IMR-90 (cell line): ENCODE data around the gene GPR35. TPM values are rescaled to one million over a fixed set of nuclear protein-coding genes. Genes with fewer than 3 reads are reported as not detected.

Experiments used
- ATAC-seq: fragments of 200-7000 bp; cut with Tn5 transposase; 2 replicates; pipeline ENCODE4 v1.9.1; 2020; ENCODE audit warnings: low read depth, mild to moderate bottlenecking, moderate library complexity
- BruUV-seq: library from RNA; stranded (reverse); fragments of 400-500 nt; replicated peaks from 2 replicates; lab custom pipeline; 2021; lab: Mats Ljungman, UMichigan
- CTCF ChIA-PET: fragments of 300-600 bp; formaldehyde crosslinking; extraction: SDS; loops from one replicate; lab custom pipeline; 2021; ENCODE audit warnings: antibody characterized with exemption; lab: Yijun Ruan, JAX
- POLR2A ChIA-PET: fragments of 300-600 bp; sonication (Branson Sonifier 250); formaldehyde crosslinking; loops from one replicate; lab custom pipeline; 2022; ENCODE audit warnings: antibody characterized with exemption; ENCODE audit not compliant: unreplicated experiment; lab: Charles Lee
- DNase-seq: peaks from one replicate; pipeline ENCODE4 v3.0.0; 2013
- H2AFZ ChIP-seq: replicated peaks from 2 replicates; pipeline ENCODE3; 2013; ENCODE audit warnings: low read length, mild to moderate bottlenecking; ENCODE audit not compliant: poor library complexity
- H2AK5ac ChIP-seq: 2 replicates; pipeline ENCODE4 v1.6.1; 2013; ENCODE audit warnings: low read depth, low read length, inconsistent platforms
- H2AK9ac ChIP-seq: replicated peaks from 2 replicates; pipeline ENCODE3; 2013; ENCODE audit warnings: mild to moderate bottlenecking, low read depth, low read length, moderate library complexity; ENCODE audit not compliant: poor library complexity
- H2BK120ac ChIP-seq: 2 replicates; pipeline ENCODE4 v1.6.1; 2013; ENCODE audit warnings: low read depth, low read length, inconsistent platforms
- H2BK15ac ChIP-seq: 3 replicates; pipeline ENCODE4 v1.6.1; 2013; ENCODE audit warnings: low read depth, low read length, inconsistent platforms
- H2BK20ac ChIP-seq: 2 replicates; pipeline ENCODE4 v1.6.1; 2013; ENCODE audit warnings: low read depth, mild to moderate bottlenecking, inconsistent platforms, low read length, moderate library complexity
- H2BK5ac ChIP-seq: 2 replicates; pipeline ENCODE4 v1.6.1; 2013; ENCODE audit warnings: mild to moderate bottlenecking, low read depth, low read length, inconsistent platforms; ENCODE audit not compliant: poor library complexity, severe bottlenecking
- H3K14ac ChIP-seq: replicated peaks from 2 replicates; pipeline ENCODE4 v1.6.1; 2013; ENCODE audit warnings: low read depth, low read length, inconsistent platforms
- H3K18ac ChIP-seq: 2 replicates; pipeline ENCODE4 v1.6.1; 2013; ENCODE audit warnings: low read depth, low read length, control low read depth
- H3K23ac ChIP-seq: 2 replicates; pipeline ENCODE4 v1.6.1; 2013; ENCODE audit warnings: low read depth, low read length, inconsistent platforms
- H3K27ac ChIP-seq: 2 replicates; pipeline ENCODE4 v1.5.1; 2013; ENCODE audit warnings: mild to moderate bottlenecking, control low read depth, low read length; ENCODE audit not compliant: insufficient read depth
- H3K27me3 ChIP-seq: 2 replicates; pipeline ENCODE4 v1.6.1; 2013; ENCODE audit warnings: low read length; ENCODE audit not compliant: control insufficient read depth, insufficient read depth
- H3K36me3 ChIP-seq: 2 replicates; pipeline ENCODE4 v1.6.1; 2013; ENCODE audit warnings: low read length, mixed read lengths; ENCODE audit not compliant: control insufficient read depth, insufficient read depth
- H3K4ac ChIP-seq: 2 replicates; pipeline ENCODE4 v1.6.1; 2013; ENCODE audit warnings: low read depth, low read length, inconsistent platforms
- H3K4me1 ChIP-seq: 2 replicates; pipeline ENCODE4 v1.6.1; 2013; ENCODE audit warnings: low read length, mixed read lengths; ENCODE audit not compliant: control insufficient read depth, insufficient read depth
- H3K4me2 ChIP-seq: 2 replicates; pipeline ENCODE4 v1.6.1; 2013; ENCODE audit warnings: low read depth, mild to moderate bottlenecking, control low read depth, low read length, moderate library complexity
- H3K4me3 ChIP-seq: 2 replicates; pipeline ENCODE4 v1.5.1; 2013; ENCODE audit warnings: low read depth, mild to moderate bottlenecking, control low read depth, low read length, moderate library complexity; ENCODE audit not compliant: insufficient read depth
- H3K56ac ChIP-seq: 2 replicates; pipeline ENCODE4 v1.6.1; 2013; ENCODE audit warnings: low read length, inconsistent platforms; ENCODE audit not compliant: insufficient read depth; ENCODE audit errors: extremely low read depth
- H3K79me1 ChIP-seq, 2 experiments: 2 replicates each; pipeline ENCODE4 v1.6.1; 2013; ENCODE audit warnings: low read length in 2 of 2, inconsistent platforms in 1 of 2, low read depth in 1 of 2
- H3K9ac ChIP-seq: 2 replicates; pipeline ENCODE4 v1.6.1; 2013; ENCODE audit warnings: low read depth, low read length, control low read depth
- H3K9me1 ChIP-seq: 2 replicates; pipeline ENCODE4 v1.6.1; 2013; ENCODE audit warnings: low read length, inconsistent platforms; ENCODE audit not compliant: insufficient read depth
- H3K9me3 ChIP-seq: 2 replicates; pipeline ENCODE4 v1.6.1; 2013; ENCODE audit warnings: low read length; ENCODE audit not compliant: control insufficient read depth, insufficient read depth
- H4K20me1 ChIP-seq: 2 replicates; pipeline ENCODE4 v1.6.1; 2013; ENCODE audit warnings: low read length, inconsistent platforms; ENCODE audit not compliant: insufficient read depth
- H4K5ac ChIP-seq: 2 replicates; pipeline ENCODE4 v1.6.1; 2013; ENCODE audit warnings: mild to moderate bottlenecking, low read depth, low read length, control low read depth
- H4K8ac ChIP-seq, 2 experiments: 2 replicates each; pipeline ENCODE4 v1.6.1; 2013; ENCODE audit warnings: low read depth in 2 of 2, low read length in 2 of 2, control low read depth in 1 of 2, inconsistent platforms in 1 of 2
- H4K91ac ChIP-seq: 2 replicates; pipeline ENCODE4 v1.6.1; 2013; ENCODE audit warnings: low read depth, low read length, inconsistent platforms; ENCODE audit not compliant: insufficient read depth
- BHLHE40 ChIP-seq: fragments of 150-350 bp; IDR thresholded peaks from 2 replicates; pipeline ENCODE4 v1.6.1; 2016; ENCODE audit warnings: mild to moderate bottlenecking, low read depth, low read length
- CEBPB ChIP-seq: IDR thresholded peaks from 2 replicates; pipeline ENCODE4 v1.6.1; 2012; ENCODE audit warnings: low read depth, low read length, improper control_type of control experiment
- CHD1 ChIP-seq: IDR thresholded peaks from 2 replicates; pipeline ENCODE4 v1.6.1; 2012; ENCODE audit warnings: low read depth, low read length, improper control_type of control experiment
- CTCF ChIP-seq: conservative IDR thresholded peaks from 2 replicates; pipeline ENCODE4 v1.5.1; 2012; ENCODE audit warnings: mild to moderate bottlenecking, low read depth, low read length, improper control_type of control experiment
- ELK1 ChIP-seq: fragments of 150-350 bp; IDR thresholded peaks from 2 replicates; pipeline ENCODE4 v1.6.1; 2016; ENCODE audit warnings: low read depth, mild to moderate bottlenecking, low read length, moderate library complexity, borderline replicate concordance
- FOS ChIP-seq: fragments of 150-350 bp; IDR thresholded peaks from 2 replicates; pipeline ENCODE4 v1.6.1; 2016; ENCODE audit warnings: low read depth, low read length
- MAFK ChIP-seq: IDR thresholded peaks from 2 replicates; pipeline ENCODE4 v1.6.1; 2012; ENCODE audit warnings: low read depth, low read length, improper control_type of control experiment
- MAZ ChIP-seq: IDR thresholded peaks from 2 replicates; pipeline ENCODE4 v1.6.1; 2012; ENCODE audit warnings: low read depth, mild to moderate bottlenecking, low read length, improper control_type of control experiment, moderate library complexity, borderline replicate concordance
- MXI1 ChIP-seq: IDR thresholded peaks from 2 replicates; pipeline ENCODE4 v1.6.1; 2012; ENCODE audit warnings: low read depth, mild to moderate bottlenecking, low read length, moderate library complexity, borderline replicate concordance
- NFE2L2 ChIP-seq: fragments of 150-350 bp; IDR thresholded peaks from 2 replicates; pipeline ENCODE4 v1.6.1; 2016; ENCODE audit warnings: low read depth, mild to moderate bottlenecking, low read length
- POLR2A ChIP-seq: IDR thresholded peaks from 2 replicates; pipeline ENCODE4 v1.6.1; 2012; ENCODE audit warnings: mild to moderate bottlenecking, low read depth, low read length
- RAD21 ChIP-seq: IDR thresholded peaks from 2 replicates; pipeline ENCODE4 v1.6.1; 2012; ENCODE audit warnings: low read length, improper control_type of control experiment
- RCOR1 ChIP-seq: IDR thresholded peaks from 2 replicates; pipeline ENCODE4 v1.6.1; 2012; ENCODE audit warnings: mild to moderate bottlenecking, low read length, improper control_type of control experiment; ENCODE audit not compliant: insufficient replicate concordance
- RFX5 ChIP-seq: IDR thresholded peaks from 2 replicates; pipeline ENCODE4 v1.8.0; 2012; ENCODE audit warnings: low read depth, mild to moderate bottlenecking, low read length, moderate library complexity
- SMC3 ChIP-seq: fragments of 150-350 bp; IDR thresholded peaks from 2 replicates; pipeline ENCODE4 v1.6.1; 2016; ENCODE audit warnings: low read depth, mild to moderate bottlenecking, antibody characterized with exemption, low read length, moderate library complexity
- USF2 ChIP-seq: fragments of 150-350 bp; IDR thresholded peaks from 2 replicates; pipeline ENCODE4 v1.6.1; 2017; ENCODE audit warnings: mild to moderate bottlenecking, antibody characterized with exemption, low read length, low read depth
- WGBS, 2 experiments: methylation state at CpG; one replicate each; pipeline versions ENCODE4 v1.1.5 to v1.1.7; 2013; ENCODE audit warnings: missing lambda C conversion rate in 2 of 2; ENCODE audit not compliant: insufficient read length in 1 of 2; ENCODE audit errors: extremely low coverage in 2 of 2; 5-methylcytosine and 5-hydroxymethylcytosine counted together
- dilution Hi-C: fragments of 300-500 bp; cut with HindIII; formaldehyde crosslinking; loops from one replicate; pipeline ENCODE4 v1.14.3; 2018; ENCODE audit warnings: low sequenced_read_pairs; ENCODE audit not compliant: unreplicated experiment
- in situ Hi-C: fragments of 300-500 bp; cut with MboI; formaldehyde crosslinking; loops from 3 replicates; pipeline ENCODE4 v1.14.3; 2019; ENCODE audit warnings: low sequenced_read_pairs, inconsistent platforms, mixed read lengths
- intact Hi-C: fragments of 100-400 bp; cut with micrococcal nuclease; formaldehyde crosslinking; loops from 2 replicates; pipeline ENCODE4 v1.10.0; 2022
- polyA plus RNA-seq, 3 experiments: library from polyadenylated mRNA; depleted of rRNA; stranded (reverse); fragments of >200 nt; gene quantifications; 2 replicates each; pipeline ENCODE4 v1.2.3, GENCODE V29; 2012; ENCODE audit warnings: low replicate concordance in 1 of 3
- total RNA-seq: library from RNA; depleted of rRNA; stranded (reverse); fragments of >200 nt; gene quantifications from 2 replicates; pipeline ENCODE4 v1.2.3, GENCODE V29; 2012

Gene GPR35
- total and polyA plus RNA-seq, 2 of the 4 experiments (the other 2 are of a cell fraction), result 0.31 TPM; not detected in 1

- Histone ChIP-seq H2BK120ac (no peak overlapping the region), H4K5ac (no peak overlapping the region), H3K9ac (no peak overlapping the region), H2BK20ac (no peak overlapping the region), H2BK5ac (no peak overlapping the region), H3K36me3 (no peaks in the 10 kb centered on the region), H3K27ac (no peak overlapping the region), H4K20me1 (no peaks in the 10 kb centered on the region), H3K27me3 (peaks cover 12% of the 10 kb centered on the region; the same call in 1 of the 2 replicates), H3K4me2 (no peak overlapping the region), H2BK15ac (no peak overlapping the region), H2AK9ac (no peak overlapping the region), H3K79me1 (no peaks in the 10 kb centered on the region), H3K4ac (no peak overlapping the region), H3K4me1 (peaks cover 2% of the 10 kb centered on the region; the same call in 1 of the 2 replicates), H3K9me1 (no peaks in the 10 kb centered on the region), H2AFZ (no peak overlapping the region), H3K4me3 (no peak overlapping the region), H3K14ac (no peak overlapping the region), H3K9me3 (peaks cover 11% of the 10 kb centered on the region), H2AK5ac (no peak overlapping the region), H4K91ac (no peak overlapping the region), H3K23ac (no peak overlapping the region), H3K56ac (no peak overlapping the region), H4K8ac (no peak overlapping the region), H3K18ac (no peak overlapping the region)
- TF ChIP-seq POLR2A (no peak), MXI1 (no peak), MAZ (no peak), RCOR1 (no peak), RFX5 (no peak), SMC3 (no peak), CHD1 (no peak), NFE2L2 (no peak), CTCF (no peak), MAFK (no peak), FOS (no peak), USF2 (no peak), ELK1 (no peak), CEBPB (no peak), BHLHE40 (no peak), RAD21 (no peak)
- BruUV-seq, result no TSS peak
- ATAC-seq (no peak), DNase-seq (no peak)
- ChIA-PET CTCF (no interaction called here), POLR2A (no interaction called here)
- no CpG with 5 or more reads among the region's 5 CpGs for WGBS, 2 experiments
- intact Hi-C loops, result no loop called here
- in situ Hi-C loops, result no loop called here
- dilution Hi-C loops, result no loop called here
Measured at GRCh38 chr2:240629619-240629967, 4.3 kb downstream of the GPR35 start.
